Stimulated activated CD4-positive, alpha-beta T cell treated with anti-CD3 and anti-CD28 coated beads, Interleukin-2, amount 100 ng/mL, for 24 hours (primary cell): ENCODE measurements around the gene TGFBR3.

Source experiments
- DNase-seq, 2 donors: peaks; one replicate each; pipeline ENCODE4 v3.0.0-alpha.2; 2020

The TGFBR3 gene

DNA sequence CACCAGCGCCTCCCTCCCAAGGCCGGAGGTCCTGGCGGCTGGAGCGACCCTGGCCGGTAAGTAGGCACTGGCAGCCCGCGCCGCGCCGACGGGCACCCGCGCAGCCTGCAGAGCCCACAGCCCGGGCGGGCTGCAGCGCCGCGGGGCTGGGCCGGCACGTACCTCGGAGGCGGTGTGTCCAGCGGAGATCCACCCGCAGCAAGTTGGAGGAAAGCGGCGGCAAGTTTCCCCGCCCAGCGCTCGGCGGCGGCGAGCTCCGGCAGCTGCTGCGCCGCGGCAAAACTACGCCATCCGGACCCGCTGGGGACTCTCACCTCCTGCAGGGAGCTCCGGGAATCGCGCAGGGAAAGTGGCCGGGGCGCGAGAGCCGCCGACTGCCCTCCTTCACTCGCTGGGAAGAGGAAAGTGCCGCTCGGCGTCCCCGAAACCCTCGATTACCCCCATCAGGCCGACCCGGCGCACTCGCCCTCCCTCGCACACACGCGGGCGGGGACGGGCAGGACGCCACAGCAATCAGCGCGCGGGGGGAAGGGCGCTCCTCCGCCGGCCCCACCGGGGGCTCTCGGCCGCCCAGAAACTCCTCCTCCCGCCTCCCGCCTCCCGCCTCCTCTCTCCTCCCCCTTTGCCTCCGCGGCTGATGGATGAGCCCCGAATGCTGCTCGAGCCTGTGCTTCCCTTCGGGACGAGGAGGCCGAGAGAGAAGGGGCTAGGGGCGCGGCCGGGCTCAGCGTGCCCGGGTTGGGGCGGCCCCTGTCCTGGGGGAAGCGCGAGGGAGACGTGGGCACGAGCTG is at the start of gene TGFBR3:
TSS of gene TGFBR3 (minus strand) at position 436 of the 791 bp plus-strand sequence. CDS start 24,620 bp downstream, outside the sequence.
- DNase-seq = peak; percentile 76 to 83

DNA sequence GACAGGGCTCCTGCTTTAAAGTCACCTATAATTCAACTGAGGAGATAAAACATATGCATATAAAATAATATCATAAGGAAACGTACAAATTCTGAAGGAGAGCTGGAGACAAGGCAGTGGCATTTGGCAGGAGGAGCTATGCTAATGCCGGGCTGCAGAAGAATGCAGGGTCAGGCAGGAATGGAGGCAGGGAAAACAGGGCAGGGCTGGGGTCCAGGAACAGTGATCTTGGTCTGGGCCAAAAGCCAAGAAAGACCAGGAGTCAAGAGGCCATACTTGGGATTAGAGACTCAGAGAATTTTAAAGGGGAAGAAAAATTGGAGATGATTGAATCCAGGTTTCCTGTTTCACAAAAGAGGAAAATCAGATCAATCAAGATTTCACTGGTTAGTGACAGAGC is 43.3 kb upstream of the TGFBR3 start:
- no peak for DNase-seq

DNA sequence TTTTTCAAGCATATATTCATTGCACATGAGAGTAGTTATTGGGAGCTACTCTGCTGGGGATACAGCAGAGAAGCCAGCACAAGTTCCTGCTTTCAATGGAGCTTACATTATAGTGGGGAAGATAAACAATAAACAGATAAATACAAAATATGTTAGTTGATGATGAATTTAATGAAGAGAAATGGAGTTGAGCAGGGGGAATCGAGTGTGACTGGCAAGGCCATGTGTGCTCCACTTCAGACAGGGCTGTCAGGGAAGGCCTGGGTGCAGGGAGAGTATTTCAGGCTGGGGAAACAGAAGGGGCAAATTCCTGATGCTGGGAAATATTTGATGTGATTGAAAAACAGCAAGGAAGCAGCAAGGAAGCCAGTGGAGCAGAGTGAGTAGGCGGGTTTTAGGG is 42.1 kb upstream of the TGFBR3 start:
- no peak for DNase-seq

DNA sequence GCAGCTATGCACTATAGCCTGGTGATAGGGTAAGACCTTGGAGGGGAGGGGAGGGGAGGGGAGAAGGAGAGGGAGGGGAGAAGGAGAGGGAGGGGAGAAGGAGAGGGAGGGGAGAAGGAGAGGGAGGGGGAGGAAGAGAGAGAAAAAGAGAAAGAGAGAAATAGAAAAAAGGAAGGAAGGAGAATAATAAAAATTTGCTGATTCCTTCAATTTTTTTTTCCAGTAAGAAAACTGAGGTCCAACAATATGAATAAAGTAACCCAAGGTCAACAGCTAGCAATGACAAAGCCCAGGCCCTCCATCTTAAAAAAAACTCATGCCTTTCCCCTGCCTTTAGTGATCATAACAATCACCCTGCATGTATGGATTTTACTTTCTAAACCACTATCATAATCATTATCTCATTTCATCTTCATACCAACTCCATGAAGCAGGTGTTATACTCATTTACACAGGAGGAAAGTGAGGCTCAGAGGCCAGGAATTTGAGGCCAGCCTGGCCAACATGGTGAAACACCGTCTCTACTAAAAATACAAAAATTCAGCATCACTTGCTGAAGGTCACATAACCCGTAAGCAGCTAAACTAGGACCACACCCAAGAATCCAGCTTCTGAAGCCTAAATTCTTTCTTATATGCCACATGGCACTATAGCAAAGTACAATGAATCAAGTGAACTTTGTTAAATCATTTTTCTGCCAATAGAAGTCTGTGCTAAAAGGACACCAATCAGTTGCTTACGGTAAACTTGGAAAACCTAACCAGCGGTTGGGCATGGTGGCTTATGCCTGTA is 39.9 kb upstream of the TGFBR3 start:
- DNase-seq = no peak

DNA sequence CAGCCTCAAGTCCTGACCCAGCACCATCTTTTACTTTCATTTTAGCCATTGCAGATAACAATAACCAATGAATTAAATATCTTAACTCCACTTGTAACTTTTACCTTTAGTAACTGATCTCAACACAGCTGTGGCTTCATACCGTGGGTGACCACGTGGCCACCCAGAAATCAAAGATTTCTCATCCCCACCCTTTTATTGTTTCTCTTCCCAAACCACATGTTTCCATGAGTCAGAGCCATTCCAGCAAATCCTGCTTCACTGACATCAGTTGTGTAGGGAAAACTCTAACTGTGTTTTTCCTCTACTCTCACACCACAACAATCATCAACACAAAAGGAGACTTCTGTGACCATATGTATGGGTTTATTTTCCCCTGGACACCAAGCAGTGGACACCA is 38.2 kb upstream of the TGFBR3 start:
- DNase-seq = no peak

DNA sequence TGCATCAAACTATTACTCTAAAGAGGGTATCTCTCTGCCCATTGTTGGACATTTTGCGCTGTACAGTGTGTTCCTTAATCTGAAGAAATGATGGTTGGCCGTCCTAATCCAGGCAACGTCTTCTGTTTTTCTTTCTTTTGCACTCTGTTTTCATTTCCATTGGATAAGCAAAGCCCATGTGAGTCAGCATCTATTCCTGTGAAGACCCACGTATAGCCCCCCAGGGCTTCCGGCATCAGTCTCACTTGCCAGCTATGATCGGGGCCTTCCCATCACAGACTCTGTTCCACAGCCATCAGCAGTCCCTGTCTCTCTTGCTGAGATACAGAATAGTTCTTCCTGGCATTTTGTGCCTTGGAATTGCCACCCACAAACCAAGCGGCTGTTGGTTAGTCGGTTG is 34.0 kb upstream of the TGFBR3 start:
- no peak for DNase-seq

DNA sequence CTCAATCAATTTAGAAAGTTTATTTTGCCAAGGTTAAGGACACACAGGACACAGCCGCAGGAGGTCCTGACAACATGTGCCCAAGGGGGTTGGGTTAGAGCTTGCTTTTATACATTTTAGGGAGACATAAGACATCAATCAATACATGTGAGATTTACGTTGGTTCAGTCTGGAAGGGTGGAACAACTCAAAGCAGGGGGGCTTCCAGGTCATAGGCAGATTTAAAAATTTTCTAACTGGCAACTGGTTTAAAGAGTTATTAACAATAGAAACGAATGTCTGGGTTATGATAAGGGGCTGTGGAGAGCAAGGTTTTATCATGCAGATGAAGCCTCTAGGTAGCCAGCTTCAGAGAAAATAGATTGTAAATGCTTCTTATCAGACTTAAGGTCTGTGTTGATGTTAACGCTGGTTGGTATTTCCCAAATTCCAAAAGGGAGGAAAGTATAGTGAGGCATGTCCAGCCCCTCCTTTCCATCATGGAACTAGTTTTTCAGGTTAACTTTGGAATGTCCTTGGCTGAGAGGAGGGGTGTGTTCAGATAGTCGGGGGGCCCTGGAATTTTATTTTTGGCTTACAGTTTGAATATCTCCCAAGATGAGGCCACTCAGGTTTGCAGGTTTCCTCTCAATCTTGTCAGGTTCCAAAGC is 31.0 kb upstream of the TGFBR3 start:
- DNase-seq = no peak

DNA sequence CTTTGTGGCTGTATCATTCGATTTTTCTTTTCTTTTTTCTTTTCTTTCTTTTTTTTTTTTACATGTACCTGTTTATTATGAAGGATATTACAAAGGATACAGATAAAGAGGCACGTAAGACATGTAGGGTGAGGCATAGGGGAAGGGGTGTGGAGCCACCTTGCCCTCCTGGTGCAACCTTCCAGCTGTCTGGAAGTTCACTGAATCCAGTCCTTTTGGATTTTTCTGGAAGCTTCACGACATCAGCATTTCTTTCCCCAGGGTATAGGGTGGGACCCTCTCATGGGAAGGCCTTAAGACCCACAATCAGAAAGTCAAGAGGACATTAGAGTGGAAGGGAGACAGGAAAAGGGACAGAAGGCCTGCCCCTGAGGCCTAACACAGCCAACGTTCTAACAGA is 30.1 kb upstream of the TGFBR3 start:
- no peak for DNase-seq

DNA sequence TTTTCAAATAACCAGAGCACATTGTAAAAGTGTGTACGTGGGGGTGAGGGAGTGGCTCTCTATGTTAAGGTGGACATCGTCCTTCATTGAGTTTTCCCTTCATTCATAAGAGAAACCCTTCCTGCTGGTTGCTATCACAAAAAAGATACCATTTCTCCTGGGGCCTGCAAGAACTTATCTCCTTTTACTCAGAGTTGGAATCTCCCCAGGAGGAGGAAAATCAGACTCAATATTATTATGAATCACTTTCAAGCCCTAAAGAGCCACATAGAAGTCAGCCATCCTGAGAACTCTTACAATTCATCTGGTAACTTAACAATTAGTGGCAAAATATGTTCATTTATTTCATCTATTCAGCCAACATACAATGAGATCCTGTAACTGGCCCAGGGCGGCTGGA is 27.1 kb upstream of the TGFBR3 start:
- no peak for DNase-seq

DNA sequence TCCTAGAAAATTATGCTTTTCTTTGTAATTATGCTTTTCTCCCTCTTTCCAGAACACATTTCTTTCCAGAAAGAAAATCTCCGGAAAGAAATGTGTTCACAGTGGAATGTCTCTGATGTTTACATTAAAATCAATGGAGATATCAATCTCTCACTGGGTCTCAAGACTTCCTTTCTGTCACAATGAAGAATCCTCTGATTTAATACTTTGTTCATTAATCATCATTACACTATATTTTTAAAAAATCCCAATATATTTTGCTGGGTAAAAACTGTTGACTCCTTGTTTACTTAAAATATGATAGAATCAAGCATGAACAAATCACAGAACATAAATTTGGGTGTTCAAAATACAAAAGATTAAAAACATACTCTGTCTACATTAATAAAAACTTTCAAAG is 26.3 kb upstream of the TGFBR3 start:
- DNase-seq = no peak

DNA sequence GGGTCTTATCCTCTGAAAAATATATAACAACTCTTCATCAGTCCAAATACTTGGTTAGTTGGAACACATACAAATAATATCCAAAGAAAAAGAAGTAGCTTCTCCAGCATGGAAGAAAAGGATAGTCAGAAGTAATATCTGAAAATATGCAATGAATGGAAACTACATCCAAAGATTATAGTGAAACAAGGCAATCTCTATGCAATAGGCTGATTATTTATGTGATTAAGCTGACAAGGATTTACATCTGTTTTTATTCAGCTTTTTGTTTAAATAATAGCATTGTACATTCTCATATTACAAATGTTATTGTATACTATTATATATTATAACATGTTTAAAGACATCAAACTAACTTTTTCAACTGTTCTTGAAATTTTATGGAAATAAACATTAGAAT is 15.3 kb upstream of the TGFBR3 start:
- no peak for DNase-seq

DNA sequence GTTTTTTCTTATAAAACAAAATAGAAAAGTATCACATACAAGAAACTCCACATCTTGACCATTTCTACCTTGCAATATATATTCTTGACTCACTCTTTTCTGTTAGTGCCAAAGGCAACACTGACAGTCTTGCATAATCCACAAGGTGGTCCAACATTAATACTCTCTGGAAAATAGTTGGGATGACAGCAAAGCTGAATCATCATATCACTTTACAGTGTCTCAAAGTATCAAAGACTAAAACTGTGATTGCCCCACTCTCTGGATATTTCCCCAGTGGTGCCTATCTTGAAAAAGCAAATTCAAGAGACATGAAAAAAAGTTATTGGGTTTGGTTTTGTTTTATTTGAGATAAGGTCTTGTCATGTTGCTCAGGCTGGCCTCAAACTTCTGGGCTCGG is 14.6 kb upstream of the TGFBR3 start:
- no peak for DNase-seq

DNA sequence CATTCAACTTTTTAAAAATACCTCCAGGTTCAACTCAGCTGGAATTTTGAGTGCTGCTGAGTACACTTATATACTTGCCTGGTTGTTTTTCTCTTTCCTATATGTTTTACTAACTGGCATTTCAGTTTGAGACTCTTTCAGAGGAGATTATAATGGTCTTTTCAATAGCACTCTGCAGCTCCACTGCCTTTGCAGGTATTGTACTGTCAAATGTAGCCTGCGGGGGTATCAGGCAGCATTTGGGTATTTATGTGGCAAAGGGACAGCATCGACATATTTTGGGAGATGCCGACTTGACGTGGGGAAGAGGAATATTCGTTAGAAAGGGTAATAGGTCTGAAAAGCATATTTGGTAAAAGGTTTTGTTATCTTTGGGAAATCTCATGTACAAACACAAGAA is 11.1 kb upstream of the TGFBR3 start:
- no peak for DNase-seq

DNA sequence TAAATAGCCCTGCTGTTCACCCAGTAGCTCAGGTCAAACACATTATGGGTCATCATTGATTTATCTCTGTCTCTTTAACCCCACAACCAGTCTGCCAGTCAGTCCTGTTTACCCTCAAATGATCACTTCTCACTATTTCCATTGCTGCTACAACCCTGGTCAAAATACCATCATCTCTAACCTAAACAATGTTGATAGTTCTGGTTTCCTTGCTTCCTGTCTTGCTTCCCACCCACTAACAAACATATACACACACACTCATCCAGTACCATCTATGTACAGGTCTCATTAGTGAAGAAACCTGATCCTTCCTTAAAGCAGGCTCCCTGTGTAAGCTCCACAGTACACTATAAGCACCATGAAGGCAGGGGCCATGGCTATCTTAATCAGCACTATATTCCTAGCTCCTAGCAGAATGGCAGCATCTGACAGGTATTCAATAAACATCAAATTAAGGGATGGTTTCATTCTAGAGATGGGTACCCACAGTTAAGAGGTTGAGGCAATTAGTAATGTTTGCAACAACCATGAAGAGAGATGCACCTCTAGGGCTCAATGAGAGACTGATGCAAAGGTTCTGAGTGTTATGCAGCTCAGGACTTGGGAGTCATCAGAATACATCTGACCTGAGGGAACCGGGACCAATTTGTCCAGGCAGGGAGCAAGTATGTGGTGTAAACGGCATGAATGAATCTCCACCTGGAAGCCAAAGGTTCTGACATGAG is 10.0 kb upstream of the TGFBR3 start:
- no peak for DNase-seq

DNA sequence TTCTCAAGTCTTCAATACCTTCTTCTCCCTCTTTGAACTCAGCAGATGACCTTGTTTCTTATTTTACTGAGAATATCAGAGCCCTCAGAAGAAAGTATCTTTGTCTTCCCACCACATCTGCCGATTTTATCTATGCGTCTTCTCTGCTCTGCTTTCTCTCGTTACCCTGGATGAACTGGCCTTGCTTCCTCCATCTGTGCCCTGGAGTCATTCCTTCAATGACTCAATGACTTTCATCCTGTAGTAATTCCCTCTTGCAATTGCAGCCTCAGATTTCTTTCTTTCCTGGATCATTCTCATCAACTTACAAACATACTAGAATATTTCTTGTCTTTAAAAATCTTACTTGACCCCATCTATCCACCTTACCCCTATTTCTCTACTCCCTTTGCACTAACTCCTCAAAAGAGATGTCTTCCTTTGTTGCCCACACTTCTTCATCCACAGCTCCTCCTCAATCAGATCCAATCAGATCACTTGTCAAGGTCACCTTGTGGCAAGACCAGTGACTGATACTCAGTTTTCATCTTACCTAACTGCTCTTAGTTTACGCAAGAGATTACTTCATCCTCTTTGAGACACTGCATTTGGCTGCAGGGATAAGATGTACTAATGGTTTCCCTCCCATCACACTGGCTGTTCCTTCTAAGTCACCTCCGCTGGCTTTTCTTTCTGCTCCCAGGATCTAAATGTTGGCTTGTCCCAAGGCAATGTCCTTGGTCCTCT is 8.2 kb upstream of the TGFBR3 start:
- DNase-seq = no peak

DNA sequence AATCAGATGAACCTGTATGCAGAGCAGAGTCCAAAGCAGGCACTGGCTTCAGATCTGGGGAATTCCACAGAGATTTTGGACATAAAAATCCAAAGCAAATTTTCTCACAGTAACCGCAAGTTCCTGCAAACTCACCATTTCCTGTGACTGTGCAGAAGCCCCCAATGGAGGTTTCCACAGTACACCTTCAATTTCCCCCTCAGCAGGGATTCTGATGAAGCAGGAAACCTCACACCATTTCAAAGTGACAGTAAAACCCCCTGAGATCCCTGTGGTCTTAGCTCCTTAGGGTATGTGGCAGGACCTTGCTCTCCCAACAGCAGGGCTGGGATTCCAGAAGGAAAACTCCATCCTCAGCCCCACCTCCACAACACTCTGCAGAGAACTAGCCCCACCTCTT is 6.0 kb upstream of the TGFBR3 start:
- DNase-seq = no peak

DNA sequence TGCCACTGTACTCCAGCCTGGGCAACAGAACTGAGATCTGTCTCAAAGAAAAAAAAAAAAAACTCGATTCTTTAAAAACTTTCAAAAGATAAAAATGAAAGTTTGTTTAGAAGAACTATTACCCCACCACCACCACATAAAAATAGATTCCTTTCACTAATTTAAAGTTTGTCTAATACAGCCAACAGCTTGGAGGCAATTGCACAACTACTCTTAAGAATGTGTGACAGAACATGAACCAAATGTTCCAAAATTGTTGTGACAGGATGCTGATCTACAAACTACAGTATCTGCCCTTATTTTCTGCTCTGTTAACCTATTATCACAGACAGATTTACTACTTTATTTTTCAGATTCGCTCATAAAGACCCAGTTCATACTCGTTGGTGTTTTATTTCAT is 5.5 kb upstream of the TGFBR3 start:
- DNase-seq = no peak

DNA sequence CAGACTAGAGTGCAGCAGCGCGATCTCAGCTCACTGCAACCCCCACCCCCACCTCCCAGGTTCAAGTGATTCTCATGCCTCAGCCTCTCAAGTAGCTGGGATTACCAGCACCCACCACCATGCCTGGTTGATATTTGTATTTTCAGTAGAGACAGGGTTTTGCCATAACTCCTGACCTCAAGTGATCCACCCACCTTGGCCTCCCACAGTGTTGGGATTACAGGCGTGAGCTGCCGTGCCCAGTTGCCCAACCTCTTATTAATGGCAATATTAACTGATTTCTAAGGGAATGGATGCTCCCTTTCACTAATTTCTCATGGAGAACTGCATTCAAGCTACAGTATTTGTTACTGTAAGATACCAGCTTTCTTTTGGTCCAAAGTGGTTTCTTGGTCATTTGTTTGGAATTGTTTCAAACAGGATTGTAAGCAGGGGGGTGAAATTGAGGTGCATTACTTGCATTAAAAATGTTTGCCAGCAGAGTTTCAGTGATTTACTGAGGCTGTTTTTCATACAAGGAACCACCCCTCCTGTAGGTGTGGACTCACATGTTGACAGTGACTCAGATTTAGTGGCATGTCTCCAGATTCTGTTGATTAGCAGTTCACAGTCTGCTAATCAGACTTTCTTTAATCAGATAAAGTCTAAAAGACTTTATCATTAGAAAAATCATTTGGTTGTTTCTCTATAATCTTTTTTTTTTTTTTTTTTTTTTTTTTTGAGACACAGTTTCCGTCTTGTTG is 3.9 kb upstream of the TGFBR3 start:
- no peak for DNase-seq

DNA sequence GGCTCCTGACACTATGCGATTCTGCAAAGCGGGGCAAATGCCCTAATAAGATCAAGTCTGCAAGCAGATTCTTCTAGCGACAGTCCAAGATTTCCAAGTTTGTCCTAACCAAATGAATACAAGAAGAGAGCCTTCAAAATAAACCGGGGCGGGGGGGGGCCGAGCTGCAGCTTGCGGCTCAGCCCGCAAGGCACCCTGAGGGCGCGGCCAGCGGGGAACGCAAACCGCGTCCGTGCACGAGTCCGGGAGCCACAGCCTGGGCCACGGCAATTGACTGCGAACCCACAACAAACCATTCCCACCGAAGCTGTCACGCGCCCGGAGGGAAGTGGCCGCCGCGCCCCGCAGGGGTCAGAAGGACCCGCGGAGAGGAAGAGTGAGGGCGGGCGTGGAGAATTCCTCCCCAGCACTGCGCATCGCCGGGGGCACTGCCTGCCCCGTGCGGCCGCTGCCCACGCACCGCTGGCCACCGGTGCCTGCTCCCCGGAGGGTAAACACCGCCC is 687 bp downstream of the TGFBR3 start:
- DNase-seq = peak; percentile 28 to 40

DNA sequence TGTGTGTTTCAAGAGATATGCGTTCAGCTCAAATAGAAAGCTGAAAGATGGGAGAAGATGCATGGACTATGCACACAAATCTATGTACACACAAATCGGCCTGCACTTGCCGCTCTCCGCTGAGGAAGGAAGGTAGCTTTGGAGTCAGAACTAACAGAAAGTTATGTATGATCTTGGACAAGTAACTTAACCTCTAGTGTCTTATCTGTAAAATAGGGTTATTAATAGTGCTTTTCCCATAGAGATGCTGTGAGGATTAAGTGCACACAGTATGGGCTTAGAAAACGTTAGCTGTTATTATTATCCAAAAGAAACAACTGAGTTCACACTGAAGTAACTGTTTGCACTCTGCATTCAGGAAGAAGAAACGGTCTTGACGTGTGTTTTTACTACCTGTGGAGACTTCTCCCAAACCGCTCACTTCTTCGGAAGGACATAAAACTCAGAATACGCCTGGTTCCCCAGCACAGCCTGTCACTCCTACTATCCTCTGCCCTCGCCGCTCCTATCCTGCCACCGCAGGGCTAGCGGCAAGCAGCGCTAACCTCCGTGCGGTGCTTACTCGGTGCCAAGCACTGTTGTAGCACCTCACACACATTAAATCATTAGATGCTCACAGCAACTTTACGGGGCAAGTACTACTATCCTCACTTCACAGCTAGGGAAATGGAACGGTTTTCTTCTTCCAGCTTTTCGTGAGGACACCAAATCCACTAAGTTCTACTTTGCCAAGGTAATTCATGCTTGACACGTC is 1.3 kb downstream of the TGFBR3 start:
- DNase-seq = peak; percentile 50 to 53

DNA sequence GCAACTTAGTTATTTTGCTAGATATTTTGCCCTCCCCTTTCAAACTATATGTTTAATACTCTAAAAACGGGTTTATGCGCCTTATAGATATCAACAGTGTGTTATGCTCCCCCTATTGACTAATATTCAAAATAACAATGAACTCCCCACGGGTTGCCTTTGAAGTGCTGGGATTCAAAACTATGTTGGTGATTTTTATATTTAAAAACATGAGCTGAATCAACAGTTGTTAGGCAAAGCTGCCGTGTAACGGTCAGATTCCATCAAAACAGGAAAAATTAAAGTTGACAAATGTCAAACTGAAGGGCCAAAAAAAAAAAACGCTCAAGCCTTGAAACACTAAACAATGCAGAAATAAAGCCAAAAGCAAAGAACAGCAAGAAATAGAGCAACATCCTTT is 2.5 kb downstream of the TGFBR3 start:
- no peak for DNase-seq
